ENCODE data around the gene MAP3K20.
A peak's percentile ranks its signal among the peaks of the same experiment; 100 is the strongest.
"Not testable (repeated sequence)": the region's sequence is repeated elsewhere in the genome, so short reads cannot be mapped to it uniquely, and the experiment has no call there.

Gene MAP3K20

DNA sequence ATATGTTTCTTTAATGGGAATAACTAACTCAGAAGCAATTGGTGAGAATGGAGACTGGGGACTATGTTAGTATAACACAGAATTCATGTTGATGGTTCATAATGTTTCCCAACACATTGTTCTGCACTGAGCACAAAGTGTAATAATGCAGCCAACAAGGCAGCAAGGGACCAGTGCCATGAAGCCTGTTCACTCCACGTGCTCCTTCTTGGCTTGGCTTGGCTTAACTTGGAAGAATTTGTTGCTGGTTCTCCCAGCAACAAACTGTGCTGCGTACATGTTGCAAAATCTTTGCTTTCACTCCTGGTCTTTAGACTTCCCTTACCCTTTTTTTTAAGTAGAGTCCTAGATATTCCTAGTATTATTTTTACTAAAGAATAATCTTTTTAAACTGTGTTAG is 129.7 kb downstream of the MAP3K20 start:
- no peak for DNase-seq

DNA sequence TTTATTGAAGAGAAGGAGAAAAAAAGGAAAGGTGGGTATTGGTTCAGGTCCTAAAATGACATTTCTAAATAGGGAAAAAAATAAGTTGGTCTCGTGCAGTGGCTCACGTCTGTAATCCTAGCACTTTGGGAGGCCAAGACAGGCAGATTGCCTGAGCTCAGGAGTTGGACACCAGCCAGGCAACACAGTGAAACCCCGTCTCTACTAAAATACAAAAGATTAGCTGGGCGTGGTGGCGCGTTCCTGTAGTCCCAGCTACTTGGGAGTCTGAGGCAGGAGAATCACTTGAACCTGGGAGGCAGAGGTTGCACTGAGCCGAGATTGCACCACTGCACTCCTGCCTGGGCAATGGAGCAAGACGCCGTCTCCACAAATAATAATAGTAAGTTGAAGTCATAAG is 131.5 kb downstream of the MAP3K20 start:
- not testable (repeated sequence) for DNase-seq

DNA sequence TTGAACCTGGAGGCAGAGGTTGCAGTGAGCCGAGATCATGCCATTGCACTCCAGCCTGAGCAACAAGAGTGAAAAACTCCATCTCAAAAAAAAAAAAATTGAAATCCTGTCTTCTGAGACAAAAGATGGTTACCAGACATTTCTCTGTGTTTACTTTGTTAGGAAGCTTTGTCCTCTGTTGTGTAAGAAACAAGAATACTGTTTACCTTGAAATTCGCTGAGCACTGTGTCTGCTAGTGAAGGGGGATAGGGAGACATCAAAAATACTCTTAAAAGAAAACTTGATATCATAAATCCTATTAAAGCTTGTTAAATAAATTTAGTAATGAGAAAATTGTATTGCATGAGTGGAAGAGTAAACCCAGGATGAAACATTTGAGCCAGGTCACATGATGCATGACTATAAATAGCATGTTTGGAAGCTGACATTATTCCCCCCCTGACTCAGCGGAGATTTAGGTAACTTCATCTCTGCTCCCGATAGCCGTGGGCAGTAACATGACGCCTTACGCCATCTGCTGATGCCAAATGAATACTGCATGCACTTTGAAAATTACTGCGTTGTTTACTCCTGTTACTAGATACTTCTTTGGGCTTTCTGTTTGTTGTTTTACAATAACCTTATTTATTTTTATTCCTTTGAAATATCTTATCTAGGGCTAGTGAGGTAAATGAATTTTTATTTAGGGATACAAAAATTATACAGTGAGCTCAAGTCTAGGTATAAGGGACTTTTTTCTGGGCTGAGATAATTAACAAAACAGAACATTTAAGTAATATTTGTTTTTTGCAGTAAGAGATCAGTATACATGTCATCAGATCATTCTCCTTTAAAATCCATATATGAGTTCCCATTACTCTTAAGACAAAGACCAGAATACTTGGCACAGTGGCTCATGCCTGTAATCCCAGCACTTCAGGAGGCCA is 134.9 kb downstream of the MAP3K20 start:
- peak; percentile 85 for DNase-seq

DNA sequence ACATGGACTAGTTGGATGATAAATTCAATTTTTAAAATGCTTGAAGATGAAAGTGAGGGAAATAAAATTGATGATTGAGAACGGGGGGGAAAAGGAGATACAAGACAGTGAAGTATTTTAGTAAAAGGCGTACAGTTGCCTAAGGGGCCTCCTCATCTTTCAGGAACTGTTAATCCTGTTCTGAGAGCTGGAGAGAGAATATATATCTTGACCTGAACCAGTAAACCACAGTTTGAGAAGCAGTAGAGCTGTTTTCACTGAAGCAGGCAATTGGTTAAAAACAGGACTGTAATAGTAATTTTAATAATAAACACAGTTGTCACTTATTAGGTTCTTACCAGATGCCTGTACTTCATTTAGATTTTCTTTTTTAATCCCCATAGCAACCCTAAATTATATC is 137.5 kb downstream of the MAP3K20 start:
- DNase-seq, result no peak

DNA sequence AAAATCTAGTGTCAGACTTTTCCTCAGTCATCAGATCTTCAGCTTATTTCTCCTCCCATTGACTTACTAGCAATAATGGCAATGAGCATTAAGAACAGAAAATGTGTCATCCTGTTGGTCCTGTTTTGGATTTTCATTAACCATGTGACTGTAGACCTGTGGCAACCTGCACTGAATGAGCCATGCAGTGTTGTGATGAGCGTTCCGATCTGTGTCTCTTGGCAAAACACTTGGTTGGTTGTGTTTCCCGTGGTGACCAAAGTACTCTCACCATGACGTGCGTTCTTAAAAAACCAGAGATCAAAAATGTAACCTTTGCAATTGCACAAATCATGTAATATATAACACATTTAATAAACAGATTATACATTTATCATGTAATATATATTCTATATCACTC is 138.6 kb downstream of the MAP3K20 start:
- DNase-seq, result no peak

DNA sequence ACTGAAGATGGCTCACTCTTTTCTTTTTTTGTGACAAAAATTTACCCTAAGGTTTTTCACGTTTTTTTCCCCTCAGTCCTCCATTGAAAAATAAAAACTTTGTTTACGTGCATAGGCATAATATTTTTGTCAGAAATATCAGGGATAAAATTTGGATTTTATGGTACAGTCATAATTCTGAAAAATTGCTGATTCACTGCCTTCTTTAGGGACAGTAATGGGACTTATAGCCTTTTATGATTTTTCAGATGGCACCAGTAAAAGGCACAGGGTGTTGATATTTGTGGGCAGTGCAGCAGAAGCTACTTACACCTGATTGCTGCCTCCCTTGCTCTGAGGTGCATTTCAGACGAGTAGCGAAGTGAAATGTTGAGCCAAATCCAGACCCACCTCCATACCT is 139.7 kb downstream of the MAP3K20 start:
- DNase-seq, result no peak

DNA sequence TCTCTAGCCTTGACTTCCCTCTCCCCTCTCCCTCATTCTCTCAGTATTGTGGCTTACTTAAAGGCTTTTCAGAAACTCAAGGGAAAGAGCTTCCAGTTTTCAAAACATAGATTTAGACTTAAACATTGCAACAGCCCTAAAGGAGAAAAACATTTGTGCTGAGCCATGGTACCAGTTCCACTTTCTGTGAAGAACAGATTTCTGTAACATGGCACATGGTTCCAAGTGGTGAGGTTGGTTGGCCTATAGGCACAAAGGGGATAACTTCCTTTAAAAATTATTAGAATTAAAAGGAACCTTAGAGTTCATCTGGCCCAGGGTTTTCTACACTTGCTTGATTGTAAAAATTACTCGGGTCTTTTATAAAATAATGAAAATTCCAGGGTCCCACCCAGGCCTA is 140.4 kb downstream of the MAP3K20 start:
- DNase-seq, result no peak

DNA sequence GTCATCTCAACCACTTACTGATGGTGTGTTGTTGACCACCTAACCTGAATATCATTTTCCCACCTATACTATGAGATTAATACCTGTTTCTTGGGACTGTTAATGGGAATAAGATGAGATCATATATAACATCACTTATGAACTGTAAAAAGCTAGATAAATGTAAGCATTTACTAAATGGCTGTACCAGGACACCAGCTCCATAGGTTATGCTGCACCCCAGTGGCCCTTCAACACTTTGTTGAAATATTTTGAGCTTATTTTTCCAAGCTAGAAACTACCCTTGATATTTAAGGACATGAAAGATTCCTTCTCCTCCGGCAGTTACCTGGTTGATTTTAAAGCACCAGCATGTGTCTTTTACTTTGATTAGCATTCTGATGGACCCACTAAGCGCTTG is 141.0 kb downstream of the MAP3K20 start:
- no peak for DNase-seq

DNA sequence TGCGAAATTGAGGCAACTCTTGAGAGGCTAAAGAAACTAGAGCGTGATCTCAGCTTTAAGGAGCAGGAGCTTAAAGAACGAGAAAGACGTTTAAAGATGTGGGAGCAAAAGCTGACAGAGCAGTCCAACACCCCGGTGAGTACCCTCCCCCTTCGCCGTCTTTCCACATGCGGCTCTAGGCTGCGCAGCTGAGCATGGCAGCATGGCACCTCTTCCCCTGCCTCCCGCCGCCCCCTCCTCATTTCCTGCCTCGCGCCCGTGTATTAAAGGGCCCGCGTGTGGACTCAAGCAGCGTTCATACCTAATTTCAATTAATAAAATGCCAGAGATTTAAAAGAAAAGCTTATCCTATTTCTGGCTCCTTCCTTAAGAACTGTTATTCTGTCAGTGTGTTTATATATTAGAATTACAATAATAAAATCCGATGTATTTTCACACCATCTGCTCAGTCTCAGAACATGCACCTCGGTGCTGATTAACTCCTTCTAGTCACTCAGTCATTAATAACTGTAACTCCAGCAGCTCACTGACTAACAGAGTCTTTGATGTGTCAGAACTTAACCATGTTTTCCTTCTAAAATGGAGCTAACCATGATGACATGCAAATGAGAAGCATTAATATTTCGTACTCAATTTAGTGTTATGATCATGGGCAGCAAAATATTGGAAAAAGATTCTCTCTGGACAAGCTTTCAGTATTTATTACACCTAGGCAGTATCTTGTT is 141.6 kb downstream of the MAP3K20 start:
- DNase-seq, result no peak

DNA sequence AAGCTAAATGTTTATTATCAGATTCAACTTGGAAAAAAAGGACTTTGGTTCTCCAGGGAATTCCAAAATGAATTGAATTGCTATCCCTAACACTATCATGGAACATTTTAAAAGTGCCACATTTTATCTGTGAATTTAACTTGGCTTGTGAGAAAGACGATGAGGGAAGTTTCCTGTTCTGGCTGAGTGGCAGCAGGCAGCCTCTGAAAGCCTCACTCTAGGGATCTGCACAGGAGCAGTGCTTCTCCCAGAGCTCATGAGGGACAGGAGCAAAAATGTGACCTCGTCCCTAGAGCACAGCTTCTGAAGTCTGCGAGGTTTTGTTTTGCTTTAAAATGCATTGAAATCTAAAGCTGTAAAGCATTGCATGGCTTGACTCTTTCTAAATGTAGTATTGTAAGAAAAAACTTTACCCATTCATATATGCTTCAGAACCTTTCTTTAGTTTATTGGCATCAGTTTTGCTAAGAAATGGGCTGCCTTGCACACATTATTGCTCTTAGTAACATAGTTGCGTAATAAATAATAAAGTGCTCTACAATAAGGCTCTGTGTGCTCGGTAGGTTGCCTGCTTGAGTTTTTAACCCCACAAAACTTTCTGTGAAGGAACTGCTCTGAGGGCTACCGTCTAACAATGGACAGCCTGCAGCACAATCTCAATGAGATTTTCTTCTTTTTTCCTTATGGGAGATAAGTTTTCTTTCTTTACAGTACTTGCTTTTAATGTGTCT is 142.8 kb downstream of the MAP3K20 start:
- DNase-seq, result no peak

DNA sequence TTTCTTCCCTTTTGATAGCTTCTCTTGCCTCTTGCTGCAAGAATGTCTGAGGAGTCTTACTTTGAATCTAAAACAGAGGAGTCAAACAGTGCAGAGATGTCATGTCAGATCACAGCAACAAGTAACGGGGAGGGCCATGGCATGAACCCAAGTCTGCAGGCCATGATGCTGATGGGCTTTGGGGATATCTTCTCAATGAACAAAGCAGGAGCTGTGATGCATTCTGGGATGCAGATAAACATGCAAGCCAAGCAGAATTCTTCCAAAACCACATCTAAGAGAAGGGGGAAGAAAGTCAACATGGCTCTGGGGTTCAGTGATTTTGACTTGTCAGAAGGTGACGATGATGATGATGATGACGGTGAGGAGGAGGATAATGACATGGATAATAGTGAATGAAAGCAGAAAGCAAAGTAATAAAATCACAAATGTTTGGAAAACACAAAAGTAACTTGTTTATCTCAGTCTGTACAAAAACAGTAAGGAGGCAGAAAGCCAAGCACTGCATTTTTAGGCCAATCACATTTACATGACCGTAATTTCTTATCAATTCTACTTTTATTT is 145.6 kb downstream of the MAP3K20 start:
- DNase-seq, result no peak

DNA sequence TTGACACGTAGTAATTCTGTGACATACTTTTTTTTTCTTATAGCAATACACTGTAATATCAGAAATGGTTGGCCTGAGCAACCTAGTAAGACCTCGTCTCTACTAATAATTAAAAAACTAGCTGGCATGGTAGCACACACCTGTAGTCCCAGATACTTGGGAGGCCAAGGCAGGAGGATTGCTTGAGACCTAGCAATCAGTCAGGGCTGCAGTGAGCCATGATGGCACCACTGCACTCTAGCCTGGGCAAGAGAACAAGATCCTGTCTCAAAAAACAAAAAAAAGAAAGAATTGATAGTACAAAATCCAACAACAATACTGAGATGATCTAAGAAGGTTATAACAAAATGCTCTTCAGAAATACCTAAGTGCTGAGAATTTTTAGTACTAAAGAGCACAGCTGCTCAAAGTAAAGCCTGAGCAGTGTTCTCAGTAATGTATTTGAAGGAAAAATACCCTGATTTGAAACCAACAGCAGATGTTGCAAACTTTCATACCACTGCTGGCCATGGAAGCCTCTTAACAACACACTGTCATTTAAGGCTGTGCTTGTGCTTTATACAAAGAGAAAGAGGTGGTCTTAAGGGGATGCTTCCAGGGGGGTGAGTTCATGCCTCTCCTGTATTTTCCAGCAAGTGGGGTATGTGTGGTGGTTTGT is 146.4 kb downstream of the MAP3K20 start:
- DNase-seq, result no peak

DNA sequence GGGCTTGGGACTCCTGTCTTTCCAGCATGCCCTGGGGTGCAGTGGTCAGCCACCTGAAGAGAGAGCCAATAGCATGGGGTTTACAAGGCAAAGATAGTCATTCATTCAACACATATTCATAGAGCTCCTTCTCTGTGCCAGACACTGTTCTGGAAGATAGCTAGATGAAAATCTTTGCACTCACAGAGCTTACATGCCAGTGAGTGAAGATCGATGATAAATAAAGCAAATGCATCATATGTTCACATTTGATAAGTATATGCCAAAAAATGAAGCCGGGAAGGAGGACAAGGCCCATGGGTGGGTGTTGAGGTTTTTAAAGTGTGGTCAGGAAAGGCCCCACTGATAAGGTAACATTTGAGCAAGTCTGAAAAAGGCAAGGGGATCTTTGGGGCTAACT is 148.2 kb downstream of the MAP3K20 start:
- no peak for DNase-seq

DNA sequence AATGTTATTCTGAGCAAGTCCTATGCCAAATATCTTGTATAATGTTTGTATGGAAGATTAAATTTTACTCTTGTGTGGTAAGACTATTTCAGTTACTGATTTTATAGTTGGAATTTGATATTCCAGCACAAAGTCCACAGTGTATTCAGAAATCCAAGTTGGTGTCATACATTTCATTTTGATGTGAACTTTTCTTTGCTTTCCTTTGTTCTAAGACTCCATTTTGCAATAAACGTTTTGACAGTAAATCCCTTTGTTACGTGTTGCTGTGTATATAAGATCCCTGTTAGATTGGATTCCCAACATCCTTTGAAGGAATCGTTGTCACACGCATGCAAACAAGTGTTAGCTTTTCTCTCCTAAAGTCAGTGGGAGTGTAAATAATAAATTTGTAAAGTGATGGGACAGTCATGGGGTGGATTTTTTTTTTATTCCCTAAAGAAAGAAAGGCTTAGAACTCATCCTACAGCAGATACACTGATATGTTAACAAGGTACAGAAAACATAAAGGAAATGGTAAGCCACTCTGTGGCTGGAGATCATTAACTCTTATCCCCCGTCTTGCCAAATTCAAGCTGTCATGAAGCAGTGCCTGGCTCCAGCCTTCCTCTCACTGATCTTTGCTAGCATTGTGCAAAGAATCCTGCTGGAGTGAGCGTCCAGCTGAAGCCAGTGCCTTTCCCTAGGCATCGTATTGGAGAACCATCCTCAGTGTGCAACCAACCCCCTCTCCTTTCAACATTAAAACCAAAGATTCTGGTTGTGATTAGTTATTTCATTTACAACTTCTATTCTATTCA is 151.5 kb downstream of the MAP3K20 start:
- no peak for DNase-seq

DNA sequence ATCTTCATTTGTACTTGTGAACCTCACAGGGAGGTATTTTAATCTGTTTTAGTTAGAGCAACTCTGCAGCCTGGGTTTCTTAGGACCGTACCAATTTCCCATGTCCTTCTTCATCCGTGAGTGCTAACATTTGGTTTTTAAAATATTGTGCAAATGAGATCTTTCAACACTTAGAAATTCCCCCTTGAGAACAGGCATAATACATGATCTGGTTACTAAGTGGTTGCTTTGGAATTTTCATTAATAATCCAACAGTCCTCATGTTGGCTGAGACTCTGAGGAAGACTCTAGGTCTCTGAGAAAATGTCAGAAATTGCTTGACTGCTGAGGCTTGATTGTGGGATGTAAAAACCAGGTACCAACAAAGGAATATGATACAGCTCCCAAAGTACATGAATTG is 153.4 kb downstream of the MAP3K20 start:
- DNase-seq, result no peak

DNA sequence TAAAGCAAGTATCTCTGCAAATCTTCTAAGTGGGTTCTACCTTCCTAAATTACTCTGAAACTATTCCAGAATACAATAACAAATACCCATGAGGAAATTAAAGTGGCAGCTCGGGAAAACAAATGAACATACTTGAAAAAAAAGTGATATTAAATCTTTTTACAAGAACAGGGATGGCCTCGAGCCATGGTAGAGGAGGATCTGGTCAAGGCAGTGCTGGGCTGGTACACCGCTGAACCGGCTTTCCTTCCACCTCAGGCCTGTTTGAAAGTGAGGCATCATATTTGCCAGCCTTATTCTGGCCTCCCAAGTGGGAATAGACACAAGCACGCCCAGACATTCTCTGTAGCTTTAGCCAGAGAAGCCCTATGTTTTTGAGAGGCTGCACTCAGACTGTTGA is 154.5 kb downstream of the MAP3K20 start:
- DNase-seq, result no peak

DNA sequence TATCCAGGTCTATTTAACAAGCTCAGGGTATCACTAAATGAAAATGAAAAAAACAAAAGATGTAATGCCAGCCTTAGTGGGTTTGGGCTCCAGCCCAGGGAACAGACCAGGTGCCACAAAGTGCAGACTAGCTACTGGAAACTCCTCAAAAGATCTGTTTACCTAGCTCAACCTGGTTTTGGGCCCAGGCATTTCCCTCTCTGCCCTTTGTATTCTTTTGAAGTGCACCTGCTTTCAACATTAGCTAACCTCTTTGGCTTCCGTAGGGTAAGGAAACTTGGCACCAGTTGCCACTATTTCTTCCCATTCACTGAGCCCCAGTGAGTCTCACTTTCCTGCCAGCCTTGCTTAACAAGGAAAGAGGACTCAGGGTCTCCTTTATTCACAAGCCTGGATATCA is 155.4 kb downstream of the MAP3K20 start:
- DNase-seq, result no peak

DNA sequence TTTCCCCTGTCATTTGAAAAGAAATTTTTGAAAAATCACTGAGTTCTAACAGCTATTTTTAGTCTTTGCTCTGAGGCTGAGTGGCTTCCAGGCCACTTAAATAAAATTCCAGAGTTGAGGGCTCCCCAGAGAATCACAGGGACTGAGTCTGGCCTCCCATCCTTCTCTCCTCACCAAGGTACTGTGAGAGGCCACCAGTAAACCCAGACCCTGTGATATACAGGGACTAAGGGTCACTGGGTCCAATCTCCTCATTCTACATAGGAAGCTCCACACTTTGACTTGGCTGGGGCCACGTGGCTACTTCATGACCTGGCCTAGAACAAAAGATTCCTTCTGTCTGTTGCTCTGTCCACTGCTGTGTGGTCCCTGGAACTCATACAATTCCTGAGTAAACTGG is 155.8 kb downstream of the MAP3K20 start:
- DNase-seq, result no peak

DNA sequence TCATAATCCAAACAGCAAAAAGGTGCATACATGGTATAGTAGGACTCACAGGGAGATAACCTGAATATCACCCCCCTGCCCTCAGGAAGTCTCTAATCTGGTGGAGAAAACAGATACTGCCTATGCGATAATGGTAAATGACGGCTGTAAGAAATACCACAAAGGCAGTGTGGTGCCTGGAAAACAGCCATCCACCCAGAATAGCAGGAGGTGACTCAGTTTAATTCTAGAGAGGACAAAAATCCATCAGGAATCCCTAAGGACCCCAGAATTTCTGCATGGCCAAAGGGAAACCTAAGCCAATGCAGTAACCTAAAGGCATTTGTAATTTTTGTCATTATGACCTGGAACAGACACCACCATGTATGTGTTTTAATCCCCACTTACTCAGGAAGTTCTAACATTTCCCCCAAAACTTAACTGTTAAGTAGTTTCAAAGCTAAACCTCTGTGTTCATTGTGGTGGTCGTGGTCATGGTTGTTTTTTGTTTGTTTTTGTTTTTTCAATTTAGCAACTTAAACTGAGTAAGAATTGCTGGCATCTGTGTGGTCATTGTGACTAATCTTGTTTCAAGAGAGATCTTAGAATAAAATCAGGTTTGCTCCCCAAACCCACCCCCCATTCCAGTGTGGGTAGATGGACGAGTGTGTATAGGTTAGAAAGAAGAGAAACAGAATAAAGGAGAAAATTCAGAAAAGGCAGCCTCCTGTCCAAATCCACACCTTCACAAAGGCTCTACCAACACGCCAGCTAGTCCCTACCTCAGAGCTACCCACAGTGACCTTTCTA is 157.5 kb downstream of the MAP3K20 start:
- DNase-seq, result no peak

DNA sequence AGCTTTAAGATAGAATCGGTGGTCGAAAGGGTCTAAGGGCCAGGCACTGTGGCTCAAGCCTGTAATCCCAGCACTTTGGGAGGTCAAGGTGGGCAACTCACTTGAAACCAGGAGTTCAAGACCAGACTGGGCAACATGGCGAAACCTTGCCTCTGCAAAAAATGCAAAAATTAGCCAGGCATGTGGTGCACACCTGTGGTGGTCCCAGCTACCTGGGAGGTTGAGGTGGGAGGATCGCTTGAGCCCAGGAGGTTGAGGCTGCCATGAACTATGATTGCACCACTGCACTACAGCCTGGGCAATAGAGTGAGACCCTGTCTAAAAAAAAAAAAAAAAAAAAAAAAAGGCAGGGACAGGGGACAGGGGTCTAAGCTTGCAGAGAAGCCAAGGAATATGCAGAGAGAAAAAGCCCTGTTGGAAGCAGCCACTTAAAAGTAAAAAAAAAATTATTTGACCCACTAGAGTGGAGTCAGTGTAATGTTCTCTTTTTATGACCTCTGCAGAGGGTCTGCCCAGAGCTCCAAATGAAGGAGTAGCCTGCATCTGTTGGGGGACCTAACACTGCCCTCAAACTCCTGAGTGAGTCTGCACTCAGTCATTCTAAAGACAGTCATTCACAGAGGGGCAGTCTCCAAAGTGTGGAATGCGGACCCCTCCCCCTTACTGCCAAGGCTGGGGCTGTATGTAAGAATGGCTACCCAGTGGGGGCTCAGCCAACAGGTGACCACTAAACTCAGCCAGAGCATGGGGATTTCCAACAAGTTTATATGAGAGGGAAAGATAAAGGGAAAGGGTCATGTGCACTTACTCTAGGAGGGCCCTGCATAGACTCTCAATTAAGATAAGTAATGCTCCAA is 160.5 kb downstream of the MAP3K20 start:
- no peak for DNase-seq
